Adrenal gland (tissue), 12 donors: ENCODE data around the gene PAX7. TPM values are rescaled to one million over a fixed set of nuclear protein-coding genes. Genes with fewer than 3 reads are reported as not detected.

ENCODE experiments used
- DNase-seq, 7 donors: peaks; one replicate each; pipeline ENCODE4 v3.0.0-alpha.2; 2019 to 2020
- H3K27ac ChIP-seq, 5 donors: fragments of 200-600 bp; sonication (generic) in 4 of 5; 1 replicate in 3 of 5; 2 replicates in 2 of 5; pipeline versions ENCODE4 v1.5.1 to v1.8.0; 2016 to 2020; ENCODE audit warnings: mild to moderate bottlenecking in 1 of 5
- H3K27me3 ChIP-seq: fragments of 200-600 bp; 2 replicates; pipeline ENCODE4 v1.8.0; 2021
- H3K36me3 ChIP-seq, 2 donors: fragments of 200-600 bp; replicated peaks in 1 of 2; 1 replicate in 1 of 2; 2 replicates in 1 of 2; pipeline versions ENCODE4 v1.5.1 to v1.8.0; 2018 to 2022
- H3K4me1 ChIP-seq, 2 donors: fragments of 200-600 bp; replicated peaks in 1 of 2; 1 replicate in 1 of 2; 2 replicates in 1 of 2; pipeline versions ENCODE4 v1.5.1 to v1.8.0; 2018 to 2021
- H3K4me3 ChIP-seq, 4 donors: fragments of 200-600 bp; sonication (generic) in 3 of 4; one replicate each; pipeline ENCODE4 v1.5.1; 2016 to 2018
- H3K9me3 ChIP-seq, 3 donors: fragments of 200-600 bp; sonication (generic) in 1 of 3; replicated peaks in 1 of 3; 1 replicate in 2 of 3; 2 replicates in 1 of 3; pipeline versions ENCODE4 v1.5.1 to v1.8.0; 2016 to 2021
- POLR2A ChIP-seq, 2 donors: fragments of 450-650 bp; IDR thresholded peaks; one replicate each; pipeline ENCODE4 v1.6.1; 2017; ENCODE audit warnings: antibody characterized with exemption in 2 of 2, mild to moderate bottlenecking in 2 of 2, moderate library complexity in 1 of 2
- WGBS, 4 donors: extraction: QIAGEN DNeasy Blood & Tissue Kit in 2 of 4; methylation state at CpG; one replicate each; pipeline versions ENCODE4 v1.1.5 to v1.1.7; 2013 to 2017; 5-methylcytosine and 5-hydroxymethylcytosine counted together
- intact Hi-C, 2 donors: fragments of 100-400 bp; cut with DNase I; formaldehyde crosslinking; loops; one replicate each; pipeline versions ENCODE4 v1.14.1 to v1.15.0; 2022 to 2023
- polyA plus RNA-seq, 3 donors: library from polyadenylated mRNA; stranded (reverse); fragments of 200-250 nt in 2 of 3; fragments of 350-450 nt in 1 of 3; fragmentation: Illumina TruSeq in 1 of 3; extraction: RNeasy Lipid Tissue Mini Kit (QIAGEN cat#74804) in 1 of 3; gene quantifications; one replicate each; pipeline ENCODE4 v1.2.3, GENCODE V29; 2013 to 2014
- total RNA-seq, 9 donors: library from RNA; depleted of rRNA in 4 of 9; stranded (reverse); fragments of >200 nt in 4 of 9; fragments of 120-200 nt in 1 of 9; fragmentation: NEBNext Ultra II Directional in 1 of 9; extraction: Animal tissue kit (Norgen Biotek cat#: 25700) in 1 of 9; gene quantifications; one replicate each; pipeline versions ENCODE4 v1.1.0 to v1.2.4, GENCODE V29; 2013 to 2023
- TF ChIP-seq, protein P1 (sequence below), 6 experiments: fragments of 450-650 bp in 4 of 6; fragments of 200-600 bp in 2 of 6; sonication (generic) in 1 of 6; IDR thresholded peaks; 1 replicate in 5 of 6; 2 replicates in 1 of 6; pipeline versions ENCODE4 v1.5.1 to v1.8.0; 2016 to 2021; ENCODE audit warnings: antibody characterized with exemption in 6 of 6, mild to moderate bottlenecking in 2 of 6, moderate library complexity in 1 of 6
- donor health status: healthy with polysubstance abuse.
- donor health status: Bipolar disorder and iron deficiency.
- donor health status: DM: yes; HTN: yes; CAD: no.
- donor health status: DM: no; HTN: no; CAD: no.
- donor health status: DM: no; HTN: no; CAD: no.
- donor health status: DM: yes; HTN: yes; CAD: no.

The PAX7 gene
- total and polyA plus RNA-seq, 12 donors = not detected

DNA sequence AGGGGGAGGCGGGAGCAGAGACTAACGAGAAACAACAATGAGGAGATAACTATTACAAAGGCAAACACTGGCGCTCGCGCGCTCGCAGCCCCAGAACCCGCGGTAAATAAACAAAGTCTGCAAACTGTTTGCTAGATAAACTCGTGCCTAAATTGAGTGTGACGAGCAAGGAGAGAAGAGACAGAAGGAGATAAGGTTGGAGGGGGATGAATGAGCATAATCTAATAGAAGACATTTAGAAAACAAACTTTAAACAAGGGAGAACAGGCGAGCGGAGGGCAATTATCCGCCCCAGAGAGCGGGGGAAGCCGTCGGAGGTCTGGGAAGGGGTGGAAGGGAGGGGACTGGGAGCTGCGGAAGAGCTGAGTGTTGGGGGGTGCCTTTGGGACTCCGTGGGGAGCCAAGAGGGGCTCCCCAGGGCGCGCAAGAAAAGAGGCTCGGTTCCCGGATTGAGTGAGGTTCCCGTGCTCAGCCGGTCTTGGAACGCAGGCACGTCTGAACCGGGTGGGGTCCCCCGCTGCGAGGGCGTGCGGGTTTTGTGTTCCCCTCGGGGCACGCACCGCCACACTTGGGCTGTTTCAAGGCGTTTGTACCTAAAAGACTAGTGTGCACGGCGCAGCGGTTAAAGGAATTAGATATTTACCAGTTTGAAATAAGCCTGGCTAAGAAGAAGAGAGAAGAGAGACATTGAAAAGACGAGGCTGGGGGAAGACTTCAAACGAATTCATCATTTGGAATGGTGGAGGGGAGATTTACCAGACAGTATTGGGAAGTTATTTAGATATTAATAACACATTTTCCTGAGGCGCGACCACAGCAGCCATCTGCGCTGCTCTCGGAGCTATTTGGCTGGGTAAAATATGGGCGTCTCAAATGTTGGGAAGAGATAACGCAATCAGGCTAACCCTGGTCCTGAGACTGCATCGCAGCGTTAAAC, 10.6 kb downstream of the PAX7 start:
- TF ChIP-seq, protein P1, sequence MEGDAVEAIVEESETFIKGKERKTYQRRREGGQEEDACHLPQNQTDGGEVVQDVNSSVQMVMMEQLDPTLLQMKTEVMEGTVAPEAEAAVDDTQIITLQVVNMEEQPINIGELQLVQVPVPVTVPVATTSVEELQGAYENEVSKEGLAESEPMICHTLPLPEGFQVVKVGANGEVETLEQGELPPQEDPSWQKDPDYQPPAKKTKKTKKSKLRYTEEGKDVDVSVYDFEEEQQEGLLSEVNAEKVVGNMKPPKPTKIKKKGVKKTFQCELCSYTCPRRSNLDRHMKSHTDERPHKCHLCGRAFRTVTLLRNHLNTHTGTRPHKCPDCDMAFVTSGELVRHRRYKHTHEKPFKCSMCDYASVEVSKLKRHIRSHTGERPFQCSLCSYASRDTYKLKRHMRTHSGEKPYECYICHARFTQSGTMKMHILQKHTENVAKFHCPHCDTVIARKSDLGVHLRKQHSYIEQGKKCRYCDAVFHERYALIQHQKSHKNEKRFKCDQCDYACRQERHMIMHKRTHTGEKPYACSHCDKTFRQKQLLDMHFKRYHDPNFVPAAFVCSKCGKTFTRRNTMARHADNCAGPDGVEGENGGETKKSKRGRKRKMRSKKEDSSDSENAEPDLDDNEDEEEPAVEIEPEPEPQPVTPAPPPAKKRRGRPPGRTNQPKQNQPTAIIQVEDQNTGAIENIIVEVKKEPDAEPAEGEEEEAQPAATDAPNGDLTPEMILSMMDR (IDR thresholded peaks at IDR 0.05) = no peak
- TF ChIP-seq POLR2A (IDR thresholded peaks at IDR 0.05) = no peak
- 5 to 10% (median 7%) methylated on average over 46 to 49 of the region's 49 CpGs for WGBS, 4 donors
- no peak overlapping the region for H3K4me3 ChIP-seq
- intact Hi-C loops = no loop called here
- H3K36me3 ChIP-seq = no peaks in the 10 kb centered on the region
- peaks cover 98% of the 10 kb centered on the region for H3K27me3 ChIP-seq
- DNase-seq = no peak
- no peaks in the 10 kb centered on the region for H3K9me3 ChIP-seq
- H3K4me1 ChIP-seq = no peaks in the 10 kb centered on the region
- no peak overlapping the region for H3K27ac ChIP-seq

DNA sequence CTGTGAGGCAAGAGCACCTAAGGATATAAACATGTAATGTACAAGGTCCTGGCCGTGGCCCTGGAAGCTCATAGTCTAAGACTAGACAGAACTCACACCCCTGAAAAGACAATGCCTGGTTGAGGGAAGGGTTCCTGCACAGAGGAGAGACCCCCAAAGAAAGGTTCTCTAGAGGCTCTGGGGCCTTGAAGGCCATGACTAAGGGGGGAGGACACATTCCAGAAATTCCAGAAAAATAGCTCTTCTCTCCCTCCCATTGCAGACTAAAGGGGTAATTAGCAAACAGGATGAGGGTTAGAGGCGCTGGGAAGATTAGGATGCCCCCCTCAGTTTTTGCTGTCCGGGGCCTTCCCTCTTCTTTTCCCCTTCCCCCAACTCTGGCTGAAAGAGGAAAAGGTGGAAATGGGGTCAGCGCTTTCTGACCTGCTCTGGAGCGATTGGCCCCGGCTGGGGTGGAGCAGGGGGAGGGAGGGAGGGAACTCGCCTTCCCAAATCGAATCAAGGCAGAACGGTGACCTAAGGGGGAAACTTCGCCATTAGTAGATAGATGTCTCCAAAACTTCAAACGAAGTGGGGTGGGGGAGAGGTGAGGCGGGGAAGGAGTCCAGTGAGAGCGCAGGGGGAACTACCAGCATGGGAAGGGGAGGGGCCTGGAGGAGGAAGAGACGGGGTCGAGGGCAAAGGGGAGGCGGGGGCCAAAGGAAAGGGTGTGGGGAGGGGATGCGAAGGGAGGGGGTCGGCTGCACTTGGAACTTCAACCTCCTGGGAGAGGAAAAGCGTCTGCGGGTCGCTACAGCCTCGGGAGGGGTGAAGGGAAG, 11.8 kb downstream of the PAX7 start:
- H3K36me3 ChIP-seq = no peaks in the 10 kb centered on the region
- 4 to 7% (median 5%) methylated on average over 21 to 22 of the region's 22 CpGs for WGBS, 4 donors
- H3K27me3 ChIP-seq = peaks cover 96% of the 10 kb centered on the region
- H3K4me1 ChIP-seq = peaks cover 0 to 5% of the 10 kb centered on the region in 2 donors
- DNase-seq = no peak
- intact Hi-C loops = no loop called here
- no peak overlapping the region for H3K27ac ChIP-seq
- TF ChIP-seq, protein P1 (IDR thresholded peaks at IDR 0.05) = no peak
- no peak for TF ChIP-seq POLR2A (IDR thresholded peaks at IDR 0.05)
- no peaks in the 10 kb centered on the region for H3K9me3 ChIP-seq
- H3K4me3 ChIP-seq = no peak overlapping the region

DNA sequence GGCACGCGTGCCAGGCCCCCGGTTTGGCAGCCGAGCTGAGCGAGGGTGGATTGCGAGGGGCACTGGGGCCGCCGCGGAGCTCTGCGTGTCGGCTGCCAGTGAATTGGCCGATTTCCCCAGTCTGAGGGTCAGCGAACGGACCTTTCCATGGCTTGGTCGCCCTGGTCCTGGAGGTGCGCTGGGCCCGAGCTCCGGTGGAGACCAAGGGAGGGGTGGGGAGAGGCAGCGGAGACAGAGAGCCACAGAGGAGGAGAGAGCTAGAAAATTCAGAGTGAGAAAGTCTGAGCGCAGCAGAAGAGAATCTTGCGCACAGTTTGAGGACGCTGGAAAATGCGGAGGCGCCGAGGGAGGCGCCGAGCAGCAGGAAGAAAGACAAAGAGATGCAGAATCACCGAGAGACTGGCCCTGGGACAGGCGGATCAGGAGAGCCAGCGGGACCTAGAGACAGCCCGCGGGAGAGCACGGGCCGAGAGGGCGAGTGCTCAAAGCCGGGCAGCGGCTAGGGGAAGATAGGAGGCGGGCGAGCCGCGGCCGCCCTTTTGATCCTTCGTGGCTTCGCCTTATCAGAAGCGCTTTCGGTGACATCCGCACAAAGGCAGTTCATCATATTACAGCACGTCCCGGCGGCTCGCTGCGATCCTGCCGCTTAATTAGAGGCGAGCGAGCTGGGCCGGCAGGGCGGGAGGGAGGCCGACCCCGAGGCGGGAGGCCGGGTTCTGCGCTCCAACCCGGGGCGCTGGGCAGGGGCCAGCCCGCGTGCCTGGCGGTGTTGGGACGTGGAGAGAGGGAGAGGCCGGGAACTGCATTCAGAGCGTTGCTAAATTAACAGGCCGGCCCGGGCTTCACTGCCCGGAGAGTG, 12.7 kb downstream of the PAX7 start:
- no peaks in the 10 kb centered on the region for H3K36me3 ChIP-seq
- H3K4me1 ChIP-seq = peaks cover 0 to 5% of the 10 kb centered on the region in 2 donors
- peaks cover 96% of the 10 kb centered on the region for H3K27me3 ChIP-seq
- intact Hi-C loops = no loop called here
- no peak for DNase-seq
- H3K27ac ChIP-seq = no peak overlapping the region
- H3K4me3 ChIP-seq = no peak overlapping the region
- TF ChIP-seq, protein P1 (IDR thresholded peaks at IDR 0.05) = no peak
- no peak for TF ChIP-seq POLR2A (IDR thresholded peaks at IDR 0.05)
- 1 to 4% (median 2%) methylated on average over 34 to 73 of the region's 73 CpGs for WGBS, 4 donors
- no peaks in the 10 kb centered on the region for H3K9me3 ChIP-seq
